ENCODE data around the gene ARPC4.

- TF ChIP-seq, protein P1, sequence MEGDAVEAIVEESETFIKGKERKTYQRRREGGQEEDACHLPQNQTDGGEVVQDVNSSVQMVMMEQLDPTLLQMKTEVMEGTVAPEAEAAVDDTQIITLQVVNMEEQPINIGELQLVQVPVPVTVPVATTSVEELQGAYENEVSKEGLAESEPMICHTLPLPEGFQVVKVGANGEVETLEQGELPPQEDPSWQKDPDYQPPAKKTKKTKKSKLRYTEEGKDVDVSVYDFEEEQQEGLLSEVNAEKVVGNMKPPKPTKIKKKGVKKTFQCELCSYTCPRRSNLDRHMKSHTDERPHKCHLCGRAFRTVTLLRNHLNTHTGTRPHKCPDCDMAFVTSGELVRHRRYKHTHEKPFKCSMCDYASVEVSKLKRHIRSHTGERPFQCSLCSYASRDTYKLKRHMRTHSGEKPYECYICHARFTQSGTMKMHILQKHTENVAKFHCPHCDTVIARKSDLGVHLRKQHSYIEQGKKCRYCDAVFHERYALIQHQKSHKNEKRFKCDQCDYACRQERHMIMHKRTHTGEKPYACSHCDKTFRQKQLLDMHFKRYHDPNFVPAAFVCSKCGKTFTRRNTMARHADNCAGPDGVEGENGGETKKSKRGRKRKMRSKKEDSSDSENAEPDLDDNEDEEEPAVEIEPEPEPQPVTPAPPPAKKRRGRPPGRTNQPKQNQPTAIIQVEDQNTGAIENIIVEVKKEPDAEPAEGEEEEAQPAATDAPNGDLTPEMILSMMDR (IDR thresholded peaks at IDR 0.05) = no peak
- no peak for TF ChIP-seq POLR2A (IDR thresholded peaks at IDR 0.05; ENCODE audit: low read depth)
- TF ChIP-seq POLR2AphosphoS5 (IDR thresholded peaks at IDR 0.05) = no peak
- no peak for TF ChIP-seq EP300 (IDR thresholded peaks at IDR 0.05)
Measured at GRCh38 chr3:9846231-9846630, 53.3 kb downstream of the ARPC4 start.

All from esophagus muscularis mucosa (tissue), 4 donors.